SU-DHL-6 (cell line): ENCODE data around the gene LSR.

Experiments
- EZH2phosphoT487 ChIP-seq: fragments of 200-600 bp; sonication (generic), shearing (Covaris generic); conservative IDR thresholded peaks from 2 replicates; pipeline ENCODE4 v1.6.1; 2018; ENCODE audit warnings: mild to moderate bottlenecking, antibody characterized with exemption, low read length, moderate library complexity, mixed read lengths
- TF ChIP-seq, protein P1 (sequence below): fragments of 200-600 bp; sonication (generic); IDR thresholded peaks from one replicate; pipeline ENCODE4 v1.5.1; 2017; ENCODE audit warnings: antibody characterized with exemption, mild to moderate bottlenecking, low read length, moderate library complexity; ENCODE audit not compliant: insufficient read depth, poor library complexity, severe bottlenecking

DNA sequence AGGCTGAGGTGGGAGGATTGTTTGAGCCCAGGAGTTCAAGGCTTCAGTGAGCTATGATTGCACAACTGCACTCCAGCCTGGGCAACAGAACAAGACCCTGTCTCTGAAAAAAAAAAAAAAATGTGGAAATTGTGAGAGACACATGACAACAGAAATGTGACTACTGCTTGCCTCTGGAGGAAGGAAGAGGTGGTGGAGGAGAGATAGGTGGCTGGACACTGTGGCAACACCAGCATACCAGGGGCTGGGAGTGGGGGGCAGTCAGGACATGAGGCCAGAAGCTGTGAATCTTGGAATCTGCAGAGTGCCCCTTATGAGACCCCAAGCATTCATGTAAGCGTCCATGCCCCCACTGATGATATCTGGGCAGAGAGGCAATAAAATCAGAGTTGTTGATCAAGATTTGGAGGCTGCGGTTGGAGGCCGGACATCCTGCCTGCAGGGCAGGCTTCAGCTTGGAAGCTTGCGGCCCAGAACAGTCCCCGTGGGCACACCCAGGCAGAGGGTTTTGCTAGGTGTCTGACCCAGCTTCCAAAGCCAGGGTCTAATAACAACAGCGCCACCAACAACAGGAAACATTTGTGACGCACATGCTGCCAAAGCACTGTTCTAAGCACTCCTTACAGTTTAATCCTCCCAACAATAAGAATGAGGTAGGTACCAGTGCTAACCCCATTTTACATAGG lies 37.1 kb upstream of the LSR start:
- TF ChIP-seq, protein P1, sequence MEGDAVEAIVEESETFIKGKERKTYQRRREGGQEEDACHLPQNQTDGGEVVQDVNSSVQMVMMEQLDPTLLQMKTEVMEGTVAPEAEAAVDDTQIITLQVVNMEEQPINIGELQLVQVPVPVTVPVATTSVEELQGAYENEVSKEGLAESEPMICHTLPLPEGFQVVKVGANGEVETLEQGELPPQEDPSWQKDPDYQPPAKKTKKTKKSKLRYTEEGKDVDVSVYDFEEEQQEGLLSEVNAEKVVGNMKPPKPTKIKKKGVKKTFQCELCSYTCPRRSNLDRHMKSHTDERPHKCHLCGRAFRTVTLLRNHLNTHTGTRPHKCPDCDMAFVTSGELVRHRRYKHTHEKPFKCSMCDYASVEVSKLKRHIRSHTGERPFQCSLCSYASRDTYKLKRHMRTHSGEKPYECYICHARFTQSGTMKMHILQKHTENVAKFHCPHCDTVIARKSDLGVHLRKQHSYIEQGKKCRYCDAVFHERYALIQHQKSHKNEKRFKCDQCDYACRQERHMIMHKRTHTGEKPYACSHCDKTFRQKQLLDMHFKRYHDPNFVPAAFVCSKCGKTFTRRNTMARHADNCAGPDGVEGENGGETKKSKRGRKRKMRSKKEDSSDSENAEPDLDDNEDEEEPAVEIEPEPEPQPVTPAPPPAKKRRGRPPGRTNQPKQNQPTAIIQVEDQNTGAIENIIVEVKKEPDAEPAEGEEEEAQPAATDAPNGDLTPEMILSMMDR = peak; percentile 19
- no peak for TF ChIP-seq EZH2phosphoT487
